Smooth muscle cell (in vitro differentiated cells): Measurements from ENCODE around the gene ASAP2. TPM values are rescaled to one million over a fixed set of nuclear protein-coding genes. Genes with fewer than 3 reads are reported as not detected.
A peak's percentile ranks its signal among the peaks of the same experiment; 100 is the strongest.

Experiments used
- DNase-seq: peaks from one replicate; lab custom pipeline; 2025; ENCODE audit not compliant: unreplicated experiment; lab: John Stamatoyannopoulos, UW
- H2AFZ ChIP-seq: fragments of 200-600 bp; sonication (generic); 2 replicates; pipeline ENCODE4 v1.6.0; 2016; ENCODE audit warnings: antibody characterized with exemption, low read depth, mild to moderate bottlenecking
- H3F3A ChIP-seq: fragments of 200-600 bp; sonication (generic); 2 replicates; pipeline ENCODE4 v1.6.0; 2017; ENCODE audit warnings: antibody characterized with exemption, low read depth
- H3K27ac ChIP-seq: fragments of 200-600 bp; sonication (generic); 2 replicates; pipeline ENCODE4 v1.5.1; 2016; ENCODE audit warnings: low read depth, mild to moderate bottlenecking
- H3K27me3 ChIP-seq: fragments of 200-600 bp; sonication (generic); 2 replicates; pipeline ENCODE4 v1.6.1; 2016; ENCODE audit warnings: low read depth, mild to moderate bottlenecking
- H3K36me3 ChIP-seq: fragments of 200-600 bp; sonication (generic); 2 replicates; pipeline ENCODE4 v1.5.1; 2016; ENCODE audit warnings: low read depth
- H3K4me1 ChIP-seq: fragments of 200-600 bp; sonication (generic); 2 replicates; pipeline ENCODE4 v1.5.1; 2016; ENCODE audit warnings: low read depth
- H3K4me2 ChIP-seq: fragments of 200-600 bp; sonication (generic); 2 replicates; pipeline ENCODE4 v1.6.0; 2016; ENCODE audit warnings: mild to moderate bottlenecking
- H3K4me3 ChIP-seq: fragments of 200-600 bp; sonication (generic); 2 replicates; pipeline ENCODE4 v1.5.1; 2016; ENCODE audit warnings: mild to moderate bottlenecking
- H3K79me2 ChIP-seq: fragments of 200-600 bp; sonication (generic); 2 replicates; pipeline ENCODE4 v1.6.0; 2016; ENCODE audit warnings: low read depth, mild to moderate bottlenecking
- H3K9ac ChIP-seq: fragments of 200-600 bp; sonication (generic); 2 replicates; pipeline ENCODE4 v1.6.0; 2016; ENCODE audit warnings: low read depth
- H3K9me3 ChIP-seq: fragments of 200-600 bp; sonication (generic); replicated peaks from 2 replicates; pipeline ENCODE4 v1.5.1; 2016; ENCODE audit warnings: low read depth
- H4K20me1 ChIP-seq: fragments of 200-600 bp; sonication (generic); 2 replicates; pipeline ENCODE4 v1.6.0; 2016; ENCODE audit warnings: low read depth
- CTCF ChIP-seq: fragments of 200-600 bp; sonication (generic); IDR thresholded peaks from 2 replicates; pipeline ENCODE4 v1.5.1; 2017; ENCODE audit warnings: borderline replicate concordance, mild to moderate bottlenecking, antibody characterized with exemption; ENCODE audit not compliant: insufficient read depth, poor library complexity, severe bottlenecking
- WGBS: methylation state at CpG from one replicate; pipeline ENCODE4 v1.1.7; 2016; ENCODE audit warnings: low lambda C conversion rate; 5-methylcytosine and 5-hydroxymethylcytosine counted together
- polyA plus RNA-seq: library from polyadenylated mRNA; unstranded; fragments of >200 nt; fragmentation: Nextera tagmentation; extraction: Ambion mirVana; gene quantifications from 2 replicates; pipeline ENCODE4 v1.2.1, GENCODE V29; 2016
- total RNA-seq: library from RNA; depleted of rRNA; stranded (reverse); fragments of >200 nt; gene quantifications from 2 replicates; pipeline ENCODE4 v1.2.3, GENCODE V29; 2014

The ASAP2 gene
- total and polyA plus RNA-seq, 2 experiments from 2014 or later, result 8.8 to 23.1 TPM

GRCh38 chr2:9428965-9429577, 222.5 kb downstream of the ASAP2 start:
- Histone ChIP-seq H3F3A (peaks cover under 1% of the 10 kb centered on the region), H3K79me2 (peaks cover 9% of the 10 kb centered on the region), H2AFZ (no peak overlapping the region), H3K36me3 (peaks cover 11% of the 10 kb centered on the region), H3K9me3 (no peaks in the 10 kb centered on the region), H3K4me3 (no peak overlapping the region), H3K27ac (peak overlapping the region; percentile 47), H3K4me2 (no peak overlapping the region), H3K27me3 (no peaks in the 10 kb centered on the region), H4K20me1 (no peaks in the 10 kb centered on the region), H3K9ac (no peak overlapping the region), H3K4me1 (peaks cover 11% of the 10 kb centered on the region)
- no peak for TF ChIP-seq CTCF
- WGBS, result 77% methylated on average over 5 of the region's 5 CpGs
- no peak for DNase-seq

- Histone ChIP-seq H3K27me3 (no peaks in the 10 kb centered on the region), H3K4me3 (no peak overlapping the region), H3K36me3 (peaks cover 11% of the 10 kb centered on the region), H2AFZ (no peak overlapping the region), H3K27ac (peak overlapping the region; percentile 21), H3F3A (no peaks in the 10 kb centered on the region), H3K4me1 (no peaks in the 10 kb centered on the region), H3K9ac (no peak overlapping the region), H4K20me1 (no peaks in the 10 kb centered on the region), H3K4me2 (no peak overlapping the region), H3K79me2 (no peaks in the 10 kb centered on the region), H3K9me3 (no peaks in the 10 kb centered on the region)
- WGBS, result 89% methylated on average over 2 of the region's 2 CpGs
- no peak for DNase-seq
- TF ChIP-seq CTCF, result no peak
Observed at GRCh38 chr2:9430316-9431293, 224.0 kb downstream of the ASAP2 start.

GRCh38 chr2:9434489-9434888, 227.9 kb downstream of the ASAP2 start:
- H3K9ac ChIP-seq, result no peak overlapping the region
- no peaks in the 10 kb centered on the region for H3K27me3 ChIP-seq
- no peak overlapping the region for H3K4me3 ChIP-seq
- no peak for TF ChIP-seq CTCF
- 90% methylated on average over 2 of the region's 2 CpGs for WGBS
- no peak for DNase-seq
- no peaks in the 10 kb centered on the region for H3F3A ChIP-seq
- H3K9me3 ChIP-seq, result no peaks in the 10 kb centered on the region
- H3K36me3 ChIP-seq, result peaks cover 25% of the 10 kb centered on the region
- no peaks in the 10 kb centered on the region for H3K4me1 ChIP-seq
- H4K20me1 ChIP-seq, result no peaks in the 10 kb centered on the region
- no peak overlapping the region for H2AFZ ChIP-seq
- H3K27ac ChIP-seq, result no peak overlapping the region
- H3K79me2 ChIP-seq, result no peaks in the 10 kb centered on the region
- no peak overlapping the region for H3K4me2 ChIP-seq
